ENCODE measurements around the gene CLBA1. TPM values are rescaled to one million over a fixed set of nuclear protein-coding genes. Genes with fewer than 3 reads are reported as not detected.

Gene CLBA1
- total RNA-seq, 1 donor from 2014 or later, result 6.0 TPM

DNA sequence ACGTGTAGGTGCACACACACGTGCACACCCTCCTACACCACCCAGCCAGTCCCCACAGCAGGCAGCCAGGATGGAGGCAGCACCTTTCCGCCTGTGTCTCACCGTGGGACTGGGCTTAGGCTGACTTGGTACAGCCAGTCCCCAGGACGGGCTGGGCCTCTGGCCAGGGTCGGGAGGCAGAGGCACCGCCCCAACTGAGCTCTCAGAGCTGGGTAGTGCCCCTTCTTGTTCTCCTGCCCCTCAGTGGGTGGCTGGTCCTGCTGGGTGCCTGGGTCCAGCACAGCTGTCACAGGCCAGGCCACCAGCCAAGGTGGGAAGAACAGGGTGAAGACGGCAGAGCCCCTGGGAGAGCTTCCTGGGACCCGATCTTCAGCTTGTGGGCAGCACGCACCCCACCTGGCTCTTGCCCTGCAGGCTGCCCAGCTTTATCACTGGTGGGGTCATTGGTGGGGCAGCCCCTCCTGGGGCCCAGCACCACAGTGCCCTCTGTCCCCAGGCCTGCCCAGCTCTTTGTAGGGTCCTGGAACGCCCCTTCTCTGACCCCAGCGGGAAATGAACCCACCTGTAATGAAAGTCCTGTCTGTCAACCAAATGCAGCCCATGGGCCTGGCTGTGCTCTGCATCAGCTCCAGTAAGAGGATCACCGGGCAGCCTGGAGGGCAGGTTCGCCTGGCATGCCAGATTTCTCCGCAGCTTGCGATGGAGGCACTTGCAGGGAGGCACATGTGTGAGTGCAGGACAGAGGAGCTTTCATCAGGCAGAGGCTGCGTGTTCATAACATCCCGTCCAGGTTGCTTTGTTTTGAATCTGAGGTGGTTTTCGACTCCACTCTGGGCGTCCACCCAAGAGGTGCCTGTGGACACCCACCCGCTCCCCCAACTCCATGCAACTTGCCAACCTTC, 20.6 kb downstream of the CLBA1 start:
- DNase-seq (ENCODE audit: low spot score), result no peak
- Mint-ChIP-seq H3K4me3 (ENCODE audit: unreplicated experiment) (no peak overlapping the region), H3K27ac (ENCODE audit: unreplicated experiment) (no peak overlapping the region), H3K4me1 (ENCODE audit: low read depth) (no peaks in the 10 kb centered on the region), H3K9me3 (ENCODE audit: low read depth) (no peaks in the 10 kb centered on the region), H3K27me3 (ENCODE audit: low read depth) (no peaks in the 10 kb centered on the region), H3K36me3 (ENCODE audit: low read depth) (peaks cover 5% of the 10 kb centered on the region)
- no peak for TF ChIP-seq CTCF (IDR thresholded peaks at IDR 0.05)

GRCh38 chr14:105006831-105007592, 21.4 kb downstream of the CLBA1 start:
- Mint-ChIP-seq H3K4me3 (ENCODE audit: unreplicated experiment) (no peak overlapping the region), H3K27ac (ENCODE audit: unreplicated experiment) (no peak overlapping the region), H3K9me3 (ENCODE audit: low read depth) (no peaks in the 10 kb centered on the region), H3K27me3 (ENCODE audit: low read depth) (no peaks in the 10 kb centered on the region), H3K4me1 (ENCODE audit: low read depth) (peaks cover 3% of the 10 kb centered on the region), H3K36me3 (ENCODE audit: low read depth) (peaks cover 6% of the 10 kb centered on the region)
- TF ChIP-seq CTCF (IDR thresholded peaks at IDR 0.05), result no peak
- no peak for DNase-seq (ENCODE audit: low spot score)

GRCh38 chr14:105007593-105008264, 22.1 kb downstream of the CLBA1 start:
- H3K27me3 Mint-ChIP-seq (ENCODE audit: low read depth), result no peaks in the 10 kb centered on the region
- no peak overlapping the region for H3K27ac Mint-ChIP-seq (ENCODE audit: unreplicated experiment)
- peaks cover 6% of the 10 kb centered on the region for H3K36me3 Mint-ChIP-seq (ENCODE audit: low read depth)
- no peaks in the 10 kb centered on the region for H3K9me3 Mint-ChIP-seq (ENCODE audit: low read depth)
- no peak overlapping the region for H3K4me3 Mint-ChIP-seq (ENCODE audit: unreplicated experiment)
- DNase-seq (ENCODE audit: low spot score), result no peak
- H3K4me1 Mint-ChIP-seq (ENCODE audit: low read depth), result peaks cover 10% of the 10 kb centered on the region
- TF ChIP-seq CTCF (IDR thresholded peaks at IDR 0.05), result no peak

DNA sequence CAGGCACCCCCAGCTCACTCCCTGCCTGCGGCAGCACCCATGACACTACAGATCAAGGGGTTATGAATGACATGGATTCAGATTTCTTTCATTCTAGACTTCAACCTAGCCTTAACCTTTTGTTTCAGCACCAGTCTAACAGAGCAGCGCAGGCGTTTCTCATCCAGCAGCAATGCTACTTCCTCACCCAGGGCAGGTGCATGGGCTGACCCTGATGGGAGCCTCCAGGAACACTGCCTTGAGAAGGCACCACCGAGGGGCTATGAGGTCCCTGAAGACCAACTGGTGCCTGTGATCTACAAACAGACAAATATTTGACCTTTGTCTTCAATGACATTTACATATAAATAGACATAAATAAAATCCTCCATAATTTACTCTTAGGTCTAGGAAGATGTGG, 24.5 kb downstream of the CLBA1 start:
- Mint-ChIP-seq H3K36me3 (ENCODE audit: low read depth) (peaks cover 6% of the 10 kb centered on the region), H3K4me1 (ENCODE audit: low read depth) (peaks cover 33% of the 10 kb centered on the region), H3K4me3 (ENCODE audit: unreplicated experiment) (no peak overlapping the region), H3K27me3 (ENCODE audit: low read depth) (no peaks in the 10 kb centered on the region), H3K9me3 (ENCODE audit: low read depth) (no peaks in the 10 kb centered on the region), H3K27ac (ENCODE audit: unreplicated experiment) (no peak overlapping the region)
- no peak for DNase-seq (ENCODE audit: low spot score)
- no peak for TF ChIP-seq CTCF (IDR thresholded peaks at IDR 0.05)

DNA sequence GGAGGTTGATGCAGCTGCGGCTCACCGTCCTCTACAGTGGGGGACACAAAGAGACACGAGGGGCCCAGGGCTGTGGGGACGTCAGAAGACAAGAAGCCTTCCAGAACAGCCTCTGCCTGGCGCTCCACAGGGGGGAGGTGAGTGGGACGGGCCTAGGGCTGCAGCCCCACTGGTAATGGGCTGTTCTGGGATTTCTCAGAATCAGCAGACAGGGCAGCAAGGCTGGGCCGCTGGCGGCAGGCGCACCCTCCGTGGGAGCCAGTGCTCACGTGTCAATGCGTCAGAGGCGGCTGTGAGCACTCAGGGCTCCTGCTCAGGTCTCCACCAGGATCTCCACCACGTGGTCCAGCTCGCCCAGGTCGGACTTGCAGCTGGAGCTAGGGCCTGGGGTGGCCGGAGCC, 25.3 kb downstream of the CLBA1 start:
- Mint-ChIP-seq H3K4me3 (ENCODE audit: unreplicated experiment) (no peak overlapping the region), H3K4me1 (ENCODE audit: low read depth) (peaks cover 38% of the 10 kb centered on the region), H3K27me3 (ENCODE audit: low read depth) (no peaks in the 10 kb centered on the region), H3K27ac (ENCODE audit: unreplicated experiment) (no peak overlapping the region), H3K9me3 (ENCODE audit: low read depth) (no peaks in the 10 kb centered on the region), H3K36me3 (ENCODE audit: low read depth) (peaks cover 6% of the 10 kb centered on the region)
- no peak for TF ChIP-seq CTCF (IDR thresholded peaks at IDR 0.05)
- no peak for DNase-seq (ENCODE audit: low spot score)
